ENCODE data around the gene SPPL2B. TPM values are rescaled to one million over a fixed set of nuclear protein-coding genes. Genes with fewer than 3 reads are reported as not detected.
A peak's percentile ranks its signal among the peaks of the same experiment; 100 is the strongest.

Gene SPPL2B
- total and polyA plus RNA-seq, 9 donors: 1.5 to 66.6 (median 47.9) TPM

GRCh38 chr19:2324220-2324948 is 4.1 kb upstream of the SPPL2B start:
- H3K27me3 ChIP-seq: no peaks in the 10 kb centered on the region
- TF ChIP-seq EP300 (IDR thresholded peaks at IDR 0.05) (no peak), CTCF (IDR thresholded peaks at IDR 0.05) (no peak), POLR2A (IDR thresholded peaks at IDR 0.05) (no peak)
- H3K9me3 ChIP-seq: no peaks in the 10 kb centered on the region
- intact Hi-C loops (cut with DNase I): no loop called here
- H3K27ac ChIP-seq: no peak overlapping the region
- DNase-seq: no peak
- H3K4me3 ChIP-seq: no peak overlapping the region
- WGBS, 3 donors: 86 to 88% (median 87%) methylated on average over 34 of the region's 34 CpGs
- H3K4me1 ChIP-seq (ENCODE audit: insufficient read depth): peaks cover 6% of the 10 kb centered on the region
- H3K36me3 ChIP-seq: no peaks in the 10 kb centered on the region

- Histone ChIP-seq H3K4me3 (no peak overlapping the region), H3K36me3 (no peaks in the 10 kb centered on the region), H3K27ac (no peak overlapping the region), H3K4me1 (ENCODE audit: insufficient read depth) (peaks cover 11% of the 10 kb centered on the region), H3K9me3 (no peaks in the 10 kb centered on the region), H3K27me3 (no peaks in the 10 kb centered on the region)
- intact Hi-C loops (cut with DNase I): no loop called here
- WGBS, 3 donors: 66 to 75% (median 74%) methylated on average over 29 of the region's 29 CpGs
- TF ChIP-seq POLR2A (IDR thresholded peaks at IDR 0.05): no peak
- no peak for TF ChIP-seq CTCF (IDR thresholded peaks at IDR 0.05)
- no peak for TF ChIP-seq EP300 (IDR thresholded peaks at IDR 0.05)
- no peak for DNase-seq
These were observed 3.0 kb upstream of the SPPL2B start for GRCh38 chr19:2325281-2326046.

- no peak overlapping the region for H3K27ac ChIP-seq
- no peaks in the 10 kb centered on the region for H3K27me3 ChIP-seq
- 81 to 93% (median 87%) methylated on average over 16 of the region's 16 CpGs for WGBS, 3 donors
- DNase-seq: no peak
- H3K4me3 ChIP-seq: no peak overlapping the region
- peaks cover 11% of the 10 kb centered on the region for H3K4me1 ChIP-seq (ENCODE audit: insufficient read depth)
- no peaks in the 10 kb centered on the region for H3K9me3 ChIP-seq
- intact Hi-C loops (cut with DNase I): no loop called here
- H3K36me3 ChIP-seq: no peaks in the 10 kb centered on the region
- no peak for TF ChIP-seq EP300 (IDR thresholded peaks at IDR 0.05)
- no peak for TF ChIP-seq POLR2A (IDR thresholded peaks at IDR 0.05)
- TF ChIP-seq CTCF (IDR thresholded peaks at IDR 0.05): no peak
These were observed 1.7 kb upstream of the SPPL2B start for GRCh38 chr19:2326699-2327360.

GRCh38 chr19:2327773-2328400 is 597 bp upstream of the SPPL2B start:
- intact Hi-C loops (cut with DNase I): no loop called here
- WGBS, 3 donors: 2 to 3% (median 2%) methylated on average over 18 of the region's 18 CpGs
- Histone ChIP-seq H3K36me3 (no peaks in the 10 kb centered on the region), H3K27me3 (no peaks in the 10 kb centered on the region), H3K4me1 (ENCODE audit: insufficient read depth) (peaks cover 11% of the 10 kb centered on the region), H3K27ac (peak overlapping the region; percentile 36 to 39), H3K4me3 (peak overlapping the region; percentile 91), H3K9me3 (no peaks in the 10 kb centered on the region)
- TF ChIP-seq CTCF (IDR thresholded peaks at IDR 0.05) (no peak), POLR2A (IDR thresholded peaks at IDR 0.05) (no peak), EP300 (IDR thresholded peaks at IDR 0.05) (no peak)
- no peak for DNase-seq

Measured in ovary (tissue), 9 donors.